Measurements from ENCODE around the gene PRR5L.

PRR5L gene

GRCh38 chr11:36349351-36350136 lies 53.5 kb downstream of the PRR5L start:
- H3K9ac ChIP-seq (ENCODE audit: insufficient read length, low read depth) = no peak overlapping the region

GRCh38 chr11:36350137-36350513 lies 54.0 kb downstream of the PRR5L start:
- DNase-seq (ENCODE audit: low read depth, low spot score) = no peak
- TF ChIP-seq SUZ12 (IDR thresholded peaks at IDR 0.05; ENCODE audit: extremely low read depth, insufficient read depth, insufficient read length) (no peak), YY1 (IDR thresholded peaks at IDR 0.05; ENCODE audit: insufficient read depth, insufficient read length) (no peak), ZNF274 (IDR thresholded peaks at IDR 0.05; ENCODE audit: low read depth, low read length) (no peak)
- H3K4me3 ChIP-seq (ENCODE audit: insufficient read length, low read depth) = no peak overlapping the region
- no peaks in the 10 kb centered on the region for H3K36me3 ChIP-seq (ENCODE audit: insufficient read depth, insufficient read length, low read length)
- no peaks in the 10 kb centered on the region for H3K27me3 ChIP-seq (ENCODE audit: insufficient read depth, insufficient read length)
- H3K9ac ChIP-seq (ENCODE audit: insufficient read length, low read depth) = no peak overlapping the region
- no peaks in the 10 kb centered on the region for H3K4me1 ChIP-seq (ENCODE audit: insufficient read depth, insufficient read length)
- no peaks in the 10 kb centered on the region for H3K9me3 ChIP-seq (ENCODE audit: insufficient read depth, low read length)

More at GRCh38 chr11:36349351-36350136, 53.5 kb downstream of the PRR5L start:
- no peaks in the 10 kb centered on the region for H3K36me3 ChIP-seq (ENCODE audit: insufficient read depth, insufficient read length, low read length)
- no peak overlapping the region for H3K4me3 ChIP-seq (ENCODE audit: insufficient read length, low read depth)
- TF ChIP-seq YY1 (IDR thresholded peaks at IDR 0.05; ENCODE audit: insufficient read depth, insufficient read length) = no peak
- TF ChIP-seq ZNF274 (IDR thresholded peaks at IDR 0.05; ENCODE audit: low read depth, low read length) = no peak
- TF ChIP-seq SUZ12 (IDR thresholded peaks at IDR 0.05; ENCODE audit: extremely low read depth, insufficient read depth, insufficient read length) = no peak
- H3K9me3 ChIP-seq (ENCODE audit: insufficient read depth, low read length) = no peaks in the 10 kb centered on the region
- DNase-seq (ENCODE audit: low read depth, low spot score) = no peak
- no peaks in the 10 kb centered on the region for H3K4me1 ChIP-seq (ENCODE audit: insufficient read depth, insufficient read length)
- H3K27me3 ChIP-seq (ENCODE audit: insufficient read depth, insufficient read length) = no peaks in the 10 kb centered on the region

- TF ChIP-seq YY1 (IDR thresholded peaks at IDR 0.05; ENCODE audit: insufficient read depth, insufficient read length) (no peak), ZNF274 (IDR thresholded peaks at IDR 0.05; ENCODE audit: low read depth, low read length) (no peak), SUZ12 (IDR thresholded peaks at IDR 0.05; ENCODE audit: extremely low read depth, insufficient read depth, insufficient read length) (no peak)
- H3K36me3 ChIP-seq (ENCODE audit: insufficient read depth, insufficient read length, low read length) = no peaks in the 10 kb centered on the region
- no peaks in the 10 kb centered on the region for H3K4me1 ChIP-seq (ENCODE audit: insufficient read depth, insufficient read length)
- H3K4me3 ChIP-seq (ENCODE audit: insufficient read length, low read depth) = no peak overlapping the region
- DNase-seq (ENCODE audit: low read depth, low spot score) = no peak
- no peak overlapping the region for H3K9ac ChIP-seq (ENCODE audit: insufficient read length, low read depth)
- H3K9me3 ChIP-seq (ENCODE audit: insufficient read depth, low read length) = no peaks in the 10 kb centered on the region
- no peaks in the 10 kb centered on the region for H3K27me3 ChIP-seq (ENCODE audit: insufficient read depth, insufficient read length)
Observed at GRCh38 chr11:36352922-36353321, 56.8 kb downstream of the PRR5L start.

- no peak for DNase-seq (ENCODE audit: low read depth, low spot score)
- Histone ChIP-seq H3K4me1 (ENCODE audit: insufficient read depth, insufficient read length) (no peaks in the 10 kb centered on the region), H3K27me3 (ENCODE audit: insufficient read depth, insufficient read length) (no peaks in the 10 kb centered on the region), H3K9ac (ENCODE audit: insufficient read length, low read depth) (no peak overlapping the region), H3K9me3 (ENCODE audit: insufficient read depth, low read length) (no peaks in the 10 kb centered on the region), H3K36me3 (ENCODE audit: insufficient read depth, insufficient read length, low read length) (no peaks in the 10 kb centered on the region), H3K4me3 (ENCODE audit: insufficient read length, low read depth) (no peak overlapping the region)
- TF ChIP-seq YY1 (IDR thresholded peaks at IDR 0.05; ENCODE audit: insufficient read depth, insufficient read length) (no peak), SUZ12 (IDR thresholded peaks at IDR 0.05; ENCODE audit: extremely low read depth, insufficient read depth, insufficient read length) (no peak), ZNF274 (IDR thresholded peaks at IDR 0.05; ENCODE audit: low read depth, low read length) (no peak)
Observed at GRCh38 chr11:36354221-36355003, 58.3 kb downstream of the PRR5L start.

- H3K9ac ChIP-seq (ENCODE audit: insufficient read length, low read depth) = no peak overlapping the region
- DNase-seq (ENCODE audit: low read depth, low spot score) = no peak
- TF ChIP-seq ZNF274 (IDR thresholded peaks at IDR 0.05; ENCODE audit: low read depth, low read length) = no peak
- no peak for TF ChIP-seq SUZ12 (IDR thresholded peaks at IDR 0.05; ENCODE audit: extremely low read depth, insufficient read depth, insufficient read length)
- TF ChIP-seq YY1 (IDR thresholded peaks at IDR 0.05; ENCODE audit: insufficient read depth, insufficient read length) = no peak
- H3K4me3 ChIP-seq (ENCODE audit: insufficient read length, low read depth) = no peak overlapping the region
- no peaks in the 10 kb centered on the region for H3K4me1 ChIP-seq (ENCODE audit: insufficient read depth, insufficient read length)
- H3K9me3 ChIP-seq (ENCODE audit: insufficient read depth, low read length) = no peaks in the 10 kb centered on the region
- no peaks in the 10 kb centered on the region for H3K36me3 ChIP-seq (ENCODE audit: insufficient read depth, insufficient read length, low read length)
- H3K27me3 ChIP-seq (ENCODE audit: insufficient read depth, insufficient read length) = peaks cover 9% of the 10 kb centered on the region
Observed at GRCh38 chr11:36356201-36356600, 60.1 kb downstream of the PRR5L start.

GRCh38 chr11:36357831-36358230 lies 61.7 kb downstream of the PRR5L start:
- Histone ChIP-seq H3K36me3 (ENCODE audit: insufficient read depth, insufficient read length, low read length) (no peaks in the 10 kb centered on the region), H3K9ac (ENCODE audit: insufficient read length, low read depth) (no peak overlapping the region), H3K4me3 (ENCODE audit: insufficient read length, low read depth) (no peak overlapping the region), H3K9me3 (ENCODE audit: insufficient read depth, low read length) (no peaks in the 10 kb centered on the region), H3K27me3 (ENCODE audit: insufficient read depth, insufficient read length) (peaks cover 19% of the 10 kb centered on the region), H3K4me1 (ENCODE audit: insufficient read depth, insufficient read length) (peaks cover 2% of the 10 kb centered on the region)
- TF ChIP-seq ZNF274 (IDR thresholded peaks at IDR 0.05; ENCODE audit: low read depth, low read length) (no peak), YY1 (IDR thresholded peaks at IDR 0.05; ENCODE audit: insufficient read depth, insufficient read length) (no peak), SUZ12 (IDR thresholded peaks at IDR 0.05; ENCODE audit: extremely low read depth, insufficient read depth, insufficient read length) (no peak)
- DNase-seq (ENCODE audit: low read depth, low spot score) = no peak

GRCh38 chr11:36358436-36358835 lies 62.3 kb downstream of the PRR5L start:
- Histone ChIP-seq H3K4me3 (ENCODE audit: insufficient read length, low read depth) (no peak overlapping the region), H3K27me3 (ENCODE audit: insufficient read depth, insufficient read length) (peaks cover 21% of the 10 kb centered on the region), H3K9me3 (ENCODE audit: insufficient read depth, low read length) (no peaks in the 10 kb centered on the region), H3K9ac (ENCODE audit: insufficient read length, low read depth) (no peak overlapping the region), H3K4me1 (ENCODE audit: insufficient read depth, insufficient read length) (peaks cover 4% of the 10 kb centered on the region), H3K36me3 (ENCODE audit: insufficient read depth, insufficient read length, low read length) (no peaks in the 10 kb centered on the region)
- TF ChIP-seq ZNF274 (IDR thresholded peaks at IDR 0.05; ENCODE audit: low read depth, low read length) (no peak), SUZ12 (IDR thresholded peaks at IDR 0.05; ENCODE audit: extremely low read depth, insufficient read depth, insufficient read length) (no peak), YY1 (IDR thresholded peaks at IDR 0.05; ENCODE audit: insufficient read depth, insufficient read length) (no peak)
- DNase-seq (ENCODE audit: low read depth, low spot score) = no peak

Measured in NT2/D1 (cell line).